Activated CD4-positive, CD25-positive, alpha-beta regulatory T cell treated with anti-CD3 and anti-CD28 coated beads, Interleukin-2, amount 50 U/mL, for 72 hours (primary cell): ENCODE data around the gene PYDC1.
"Not testable (repeated sequence)": the region's sequence is repeated elsewhere in the genome, so short reads cannot be mapped to it uniquely, and the experiment has no call there.

Experiments used
- DNase-seq: peaks from one replicate; pipeline ENCODE4 v3.0.0; 2021

The PYDC1 gene

GRCh38 chr16:31195861-31196260 lies 21.1 kb downstream of the PYDC1 start:
- not testable (repeated sequence) for DNase-seq

DNA sequence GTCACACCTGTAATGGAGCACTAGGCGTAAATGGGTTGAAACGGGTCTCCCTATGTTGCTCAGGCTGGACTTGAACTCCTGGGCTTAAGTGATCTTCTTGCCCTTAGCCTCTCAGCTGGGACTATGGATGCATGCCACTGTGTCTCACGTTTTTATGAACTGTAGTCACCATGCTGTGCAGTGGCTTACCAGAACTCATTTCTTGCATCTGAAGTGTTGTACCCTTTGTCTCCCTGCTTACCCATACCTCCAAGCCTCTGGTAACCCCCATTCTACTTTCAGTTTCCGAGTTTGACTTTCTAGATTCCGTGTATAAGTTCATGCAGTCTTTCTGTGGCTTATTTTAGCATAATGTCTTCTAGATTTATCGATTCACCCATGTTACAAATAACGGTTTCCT lies 22.0 kb downstream of the PYDC1 start:
- DNase-seq, result no peak

DNA sequence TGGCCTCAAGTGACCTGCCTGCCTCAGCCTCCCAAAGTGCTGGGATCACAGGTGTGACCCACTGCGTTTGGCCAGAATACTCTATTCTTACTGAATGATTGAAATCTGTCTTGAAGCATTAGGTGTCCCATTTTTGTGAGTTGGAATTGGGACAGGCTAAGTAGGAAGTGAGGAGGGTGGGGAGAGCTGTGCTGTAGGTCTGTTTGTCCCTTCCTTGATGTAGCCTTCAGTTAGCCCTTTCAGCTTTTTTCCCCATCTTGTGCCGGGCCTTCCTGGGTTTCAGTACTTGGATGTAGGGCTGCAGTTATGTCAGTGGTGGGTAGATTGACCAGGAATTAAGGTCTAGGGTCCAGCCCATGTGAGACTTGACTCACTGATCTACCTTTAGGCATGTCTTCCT lies 23.1 kb downstream of the PYDC1 start:
- DNase-seq, result no peak

DNA sequence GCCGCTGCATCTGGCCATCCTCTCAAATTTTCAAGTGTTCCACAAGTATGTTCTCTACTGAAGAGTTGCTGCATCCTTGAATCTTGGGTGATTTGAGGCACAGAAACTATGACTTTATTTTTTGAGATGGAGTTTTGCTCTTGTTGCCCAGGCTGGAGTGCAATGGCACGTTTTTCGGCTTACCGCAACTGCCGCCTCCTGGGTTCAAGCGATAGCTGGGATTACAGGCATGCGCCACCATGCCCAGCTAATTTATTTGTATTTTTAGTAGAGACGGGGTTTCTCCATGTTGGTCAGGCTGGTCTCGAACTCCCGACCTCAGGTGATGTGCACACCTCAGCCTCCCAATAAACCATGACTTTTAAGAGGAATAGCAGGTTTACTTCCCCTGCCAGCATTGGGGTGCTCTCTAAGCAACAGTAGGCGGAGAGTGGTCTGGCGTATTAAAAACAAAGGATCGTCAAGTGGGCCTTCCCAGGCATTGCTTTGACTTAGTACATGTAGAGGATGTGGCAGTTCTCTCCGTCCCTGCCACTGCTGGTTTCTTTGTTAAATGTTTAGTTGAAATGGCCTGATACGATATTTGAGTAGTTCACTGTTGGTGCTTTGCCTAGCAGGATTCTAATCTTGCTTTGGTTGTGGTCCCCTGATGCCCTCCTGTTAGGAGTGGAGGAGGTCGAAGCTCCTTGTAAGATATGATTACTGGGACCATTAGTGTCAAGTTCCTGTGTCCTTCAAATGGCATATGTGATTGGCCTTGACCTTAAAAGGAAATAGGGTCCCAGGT lies 23.9 kb downstream of the PYDC1 start:
- no peak for DNase-seq

GRCh38 chr16:31191697-31192428 lies 25.1 kb downstream of the PYDC1 start:
- no peak for DNase-seq

DNA sequence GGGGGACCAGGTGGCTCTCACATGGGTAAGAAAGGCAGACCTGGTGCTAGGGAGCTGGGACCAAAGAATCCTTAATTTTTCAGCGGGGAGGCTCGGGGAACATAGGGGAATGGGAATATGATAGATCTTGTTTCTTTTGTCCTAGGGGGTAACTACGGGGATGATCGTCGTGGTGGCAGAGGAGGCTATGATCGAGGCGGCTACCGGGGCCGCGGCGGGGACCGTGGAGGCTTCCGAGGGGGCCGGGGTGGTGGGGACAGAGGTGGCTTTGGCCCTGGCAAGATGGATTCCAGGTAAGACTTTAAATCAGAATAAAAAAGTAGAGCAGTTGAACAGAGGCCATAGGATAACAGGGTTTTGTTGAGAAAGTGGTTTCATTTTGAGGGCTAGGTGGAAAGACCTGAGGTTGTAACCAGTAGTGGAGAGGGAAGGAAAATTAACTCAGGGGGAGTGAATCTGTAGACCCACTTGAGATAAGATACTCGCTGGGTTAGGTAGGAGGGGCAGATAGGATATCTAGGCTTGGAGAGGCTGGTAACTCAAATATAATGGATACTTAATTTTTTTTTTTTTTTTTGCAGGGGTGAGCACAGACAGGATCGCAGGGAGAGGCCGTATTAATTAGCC lies 26.0 kb downstream of the PYDC1 start:
- no peak for DNase-seq

GRCh38 chr16:31190061-31190460 lies 26.9 kb downstream of the PYDC1 start:
- DNase-seq, result no peak

GRCh38 chr16:31189412-31189778 lies 27.5 kb downstream of the PYDC1 start:
- DNase-seq, result no peak

DNA sequence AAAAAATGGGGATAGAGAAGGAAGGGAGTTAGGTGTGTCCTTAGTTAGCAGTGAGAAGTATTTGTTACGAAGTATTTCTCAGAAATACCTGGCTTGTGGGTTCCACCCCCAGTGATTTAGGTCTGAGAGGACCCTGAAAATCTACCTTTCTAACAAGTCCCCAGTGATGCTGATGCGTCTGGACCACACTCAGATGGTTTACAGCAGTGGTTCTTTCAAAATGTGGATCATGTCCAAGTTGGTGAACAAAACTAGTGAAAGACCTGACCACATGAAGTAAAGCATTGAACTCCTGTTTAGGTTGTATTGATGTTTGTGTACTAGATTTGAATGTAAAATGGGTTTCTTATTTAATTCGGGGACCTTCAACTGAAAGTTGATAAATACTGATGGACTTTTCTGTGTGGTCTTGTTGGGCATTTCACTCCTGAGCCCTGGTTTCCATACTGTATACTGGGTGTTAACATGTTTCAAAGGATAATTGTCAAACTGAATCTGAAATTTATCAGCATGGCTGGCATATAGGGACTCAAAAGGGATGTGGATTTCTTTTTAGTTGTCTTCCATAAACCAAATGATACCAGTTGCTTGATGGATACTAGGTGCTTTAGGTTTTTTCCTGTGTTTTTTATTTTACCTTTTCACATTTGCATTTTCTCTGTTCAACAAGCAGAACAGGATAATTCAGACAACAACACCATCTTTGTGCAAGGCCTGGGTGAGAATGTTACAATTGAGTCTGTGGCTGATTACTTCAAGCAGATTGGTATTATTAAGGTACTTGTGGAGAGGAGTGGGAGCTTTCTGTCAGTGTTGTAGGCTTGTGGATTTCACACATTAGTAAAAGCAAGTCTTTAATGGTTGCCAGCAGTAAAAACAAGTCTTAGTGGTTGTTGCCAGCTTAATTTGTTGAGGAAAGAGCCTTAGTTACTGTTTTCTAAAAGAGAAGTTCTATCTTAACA lies 28.2 kb downstream of the PYDC1 start:
- DNase-seq, result no peak

DNA sequence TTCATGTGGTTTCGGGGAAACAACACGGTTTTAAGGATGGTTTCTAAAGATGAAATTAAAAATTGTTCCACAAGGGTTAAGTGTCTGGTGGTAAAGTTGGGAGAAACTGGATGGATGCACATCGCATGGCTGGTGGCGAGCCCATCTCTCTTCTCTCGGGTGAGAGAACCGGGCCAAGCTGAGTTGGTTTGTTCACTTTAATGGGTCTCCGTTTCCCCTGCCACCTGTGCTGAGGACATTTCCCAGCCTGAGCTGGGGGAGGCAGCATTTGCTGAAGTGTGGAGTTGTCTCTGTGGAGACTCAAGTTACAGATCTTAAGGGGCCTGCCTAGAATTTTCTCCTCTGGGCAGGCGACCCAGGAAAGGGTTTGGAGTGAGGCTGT lies 29.1 kb downstream of the PYDC1 start:
- DNase-seq, result no peak

- no peak for DNase-seq
Observed at GRCh38 chr16:31186930-31187807, 29.8 kb downstream of the PYDC1 start.

GRCh38 chr16:31186176-31186575 lies 30.8 kb downstream of the PYDC1 start:
- DNase-seq, result no peak

GRCh38 chr16:31185339-31185738 lies 31.6 kb downstream of the PYDC1 start:
- no peak for DNase-seq

DNA sequence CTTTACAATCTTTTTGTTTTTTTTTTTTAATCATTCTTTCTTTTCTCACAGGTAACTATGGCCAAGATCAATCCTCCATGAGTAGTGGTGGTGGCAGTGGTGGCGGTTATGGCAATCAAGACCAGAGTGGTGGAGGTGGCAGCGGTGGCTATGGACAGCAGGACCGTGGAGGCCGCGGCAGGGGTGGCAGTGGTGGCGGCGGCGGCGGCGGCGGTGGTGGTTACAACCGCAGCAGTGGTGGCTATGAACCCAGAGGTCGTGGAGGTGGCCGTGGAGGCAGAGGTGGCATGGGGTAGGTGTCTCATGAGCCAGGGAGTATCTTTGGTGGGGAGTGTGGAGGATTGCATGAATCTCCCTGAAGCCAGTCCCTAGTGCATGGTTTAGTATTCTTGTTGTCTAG lies 32.0 kb downstream of the PYDC1 start:
- DNase-seq, result no peak

GRCh38 chr16:31183432-31184428 lies 33.2 kb downstream of the PYDC1 start:
- DNase-seq, result no peak

GRCh38 chr16:31182391-31182790 lies 34.5 kb downstream of the PYDC1 start:
- no peak for DNase-seq

GRCh38 chr16:31181102-31181830 lies 35.7 kb downstream of the PYDC1 start:
- peak; percentile 46 for DNase-seq

- peak; percentile 93 for DNase-seq
Observed at GRCh38 chr16:31179747-31180459, 37.0 kb downstream of the PYDC1 start, which contains the start of gene FUS. Gene FUS (plus strand): TSS chr16:31180139. CDS start chr16:31180215, 76 bp downstream.

DNA sequence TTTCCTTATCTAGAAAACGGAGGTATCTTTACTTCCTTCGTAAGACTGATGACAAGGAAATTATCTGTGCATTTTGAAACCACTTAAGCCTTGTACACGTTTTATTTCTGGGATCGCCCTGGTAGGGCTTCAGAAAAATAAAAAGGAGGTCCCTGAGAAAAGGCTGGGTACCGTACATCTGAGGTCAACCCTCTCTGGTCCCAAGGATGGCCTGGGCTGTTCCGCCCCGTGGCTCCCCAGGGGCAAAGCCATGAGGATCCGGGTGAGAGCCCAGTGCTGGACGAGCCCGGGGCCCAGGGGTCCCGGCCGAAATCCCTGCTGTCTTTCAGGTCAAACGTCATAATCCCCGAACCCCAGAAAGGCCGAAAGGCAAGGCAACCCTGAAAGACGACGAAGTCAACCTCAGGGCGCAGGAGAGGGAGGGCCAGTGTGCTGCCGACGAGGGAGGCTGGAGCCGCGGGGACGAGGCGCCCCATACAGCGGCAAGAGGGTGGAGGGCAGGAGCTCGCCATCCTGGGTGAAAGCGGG lies 37.7 kb downstream of the PYDC1 start:
- no peak for DNase-seq
